Measurements from ENCODE around the gene GBP2. TPM values are rescaled to one million over a fixed set of nuclear protein-coding genes. Genes with fewer than 3 reads are reported as not detected.

The GBP2 gene
- polyA plus RNA-seq, 1 of the 3 experiments (the other 2 are of a cell fraction): 8.7 TPM

- 66% methylated on average over 4 of the region's 4 CpGs for WGBS (ENCODE audit: low lambda C conversion rate)
- H3K9me2 ChIP-seq: no peaks in the 10 kb centered on the region
- H4K20me1 ChIP-seq (ENCODE audit: insufficient read depth): no peaks in the 10 kb centered on the region
- no peaks in the 10 kb centered on the region for H3F3A ChIP-seq (replicated peaks; ENCODE audit: insufficient read depth)
- H3K36me3 ChIP-seq (replicated peaks in 1 of 2; ENCODE audit: control insufficient read depth in 1 of 2, insufficient read depth in 2 of 2, low read length in 1 of 2): no peaks in the 10 kb centered on the region
- CTCF ChIA-PET: no interaction called here
- POLR2A ChIA-PET: no interaction called here
- no peaks in the 10 kb centered on the region for H3K9me3 ChIP-seq
- no peaks in the 10 kb centered on the region for H3K27me3 ChIP-seq (ENCODE audit: insufficient read depth)
- no peak overlapping the region for H3K9ac ChIP-seq
- no peaks in the 10 kb centered on the region for H3K79me2 ChIP-seq (ENCODE audit: insufficient read depth)
- H3K27ac ChIP-seq (ENCODE audit: low read depth in 2 of 2, low read length in 1 of 2): no peak overlapping the region
- no peak overlapping the region for H2AFZ ChIP-seq (ENCODE audit: low read depth)
- no peak overlapping the region for H3K4me3 ChIP-seq (ENCODE audit: low read depth in 2 of 2, low read length in 1 of 2)
- no peak for TF ChIP-seq EP300 (IDR thresholded peaks at IDR 0.05; ENCODE audit: borderline replicate concordance in 1 of 2, low read depth in 1 of 2, low read length in 1 of 2)
- no peak for TF ChIP-seq RAD21 (IDR thresholded peaks at IDR 0.05; ENCODE audit: low read length)
- no peak for TF ChIP-seq FOXM1 (IDR thresholded peaks at IDR 0.05; ENCODE audit: low read depth)
- no peak for TF ChIP-seq USF2 (IDR thresholded peaks at IDR 0.05; ENCODE audit: borderline replicate concordance, low read depth, low read length)
- TF ChIP-seq FOXJ3 (CRISPR knock-in tag; IDR thresholded peaks at IDR 0.05): no peak
- TF ChIP-seq GATA2 (CRISPR knock-in tag; IDR thresholded peaks at IDR 0.05): no peak
- TF ChIP-seq RCOR1 (IDR thresholded peaks at IDR 0.05; ENCODE audit: low read length): no peak
- no peak for TF ChIP-seq TCF12 (IDR thresholded peaks at IDR 0.05)
- TF ChIP-seq MXI1 (IDR thresholded peaks at IDR 0.05; ENCODE audit: low read depth, low read length): no peak
- TF ChIP-seq ZBTB33 (IDR thresholded peaks at IDR 0.05; ENCODE audit: borderline replicate concordance, low read depth): no peak
- TF ChIP-seq RXRA (IDR thresholded peaks at IDR 0.05; ENCODE audit: borderline replicate concordance, low read depth): no peak
- DNase-seq: no peak
- no peaks in the 10 kb centered on the region for H3K4me1 ChIP-seq (ENCODE audit: control insufficient read depth in 1 of 2, insufficient read depth in 2 of 2, low read depth in 1 of 2, low read length in 1 of 2)
- H3K4me2 ChIP-seq: no peak overlapping the region
These were observed 46.7 kb upstream of the GBP2 start for GRCh38 chr1:89172468-89173143.

DNA sequence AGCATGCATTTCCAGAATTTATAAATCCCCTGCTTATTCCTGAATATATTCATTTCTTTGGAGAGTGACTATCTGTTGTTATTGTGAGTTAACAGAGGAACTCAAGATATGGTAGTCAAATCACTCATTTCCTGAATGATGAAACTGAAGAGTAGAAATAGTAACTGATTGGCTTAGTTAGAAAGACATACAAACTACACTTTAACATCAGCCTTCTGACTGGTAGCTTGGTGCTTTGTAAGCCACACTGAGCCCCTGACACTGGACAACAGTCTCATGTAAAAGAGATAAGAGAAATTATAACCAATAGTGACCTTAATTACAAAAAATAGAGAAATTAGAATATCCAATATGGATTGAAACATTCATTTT lies 45.1 kb upstream of the GBP2 start:
- no peak for DNase-seq
- no peaks in the 10 kb centered on the region for H3K36me3 ChIP-seq (replicated peaks in 1 of 2; ENCODE audit: control insufficient read depth in 1 of 2, insufficient read depth in 2 of 2, low read length in 1 of 2)
- POLR2A ChIA-PET: no interaction called here
- no peak for TF ChIP-seq SIN3A (IDR thresholded peaks at IDR 0.05; ENCODE audit: borderline replicate concordance, low read depth, low read length)
- no peak for TF ChIP-seq FOSL2 (IDR thresholded peaks at IDR 0.05; ENCODE audit: borderline replicate concordance, low read depth)
- TF ChIP-seq TAF1 (IDR thresholded peaks at IDR 0.05; ENCODE audit: borderline replicate concordance, low read depth, low read length): no peak
- no peak for TF ChIP-seq EP300 (IDR thresholded peaks at IDR 0.05; ENCODE audit: borderline replicate concordance in 1 of 2, low read depth in 1 of 2, low read length in 1 of 2)
- TF ChIP-seq CHD2 (IDR thresholded peaks at IDR 0.05; ENCODE audit: low read length, partially characterized antibody): no peak
- no peak for TF ChIP-seq FOXM1 (IDR thresholded peaks at IDR 0.05; ENCODE audit: low read depth)
- no peak for TF ChIP-seq ZBTB33 (IDR thresholded peaks at IDR 0.05; ENCODE audit: borderline replicate concordance, low read depth)
- TF ChIP-seq RCOR1 (IDR thresholded peaks at IDR 0.05; ENCODE audit: low read length): no peak
- no peak overlapping the region for H3K4me2 ChIP-seq
- no peaks in the 10 kb centered on the region for H4K20me1 ChIP-seq (ENCODE audit: insufficient read depth)
- no peaks in the 10 kb centered on the region for H3K4me1 ChIP-seq (ENCODE audit: control insufficient read depth in 1 of 2, insufficient read depth in 2 of 2, low read depth in 1 of 2, low read length in 1 of 2)
- no peaks in the 10 kb centered on the region for H3K9me2 ChIP-seq
- H3K27ac ChIP-seq (ENCODE audit: low read depth in 2 of 2, low read length in 1 of 2): no peak overlapping the region
- CTCF ChIA-PET: no interaction called here
- H3K27me3 ChIP-seq (ENCODE audit: insufficient read depth): no peaks in the 10 kb centered on the region
- H3K9ac ChIP-seq: no peak overlapping the region
- H2AFZ ChIP-seq (ENCODE audit: low read depth): no peak overlapping the region
- H3K79me2 ChIP-seq (ENCODE audit: insufficient read depth): no peaks in the 10 kb centered on the region
- no peaks in the 10 kb centered on the region for H3K9me3 ChIP-seq
- no peaks in the 10 kb centered on the region for H3F3A ChIP-seq (replicated peaks; ENCODE audit: insufficient read depth)
- H3K4me3 ChIP-seq (ENCODE audit: low read depth in 2 of 2, low read length in 1 of 2): no peak overlapping the region

Data from SK-N-SH (cell line).